GM18511 (cell line): Measurements from ENCODE around the gene MRPS27.
"Not testable (repeated sequence)": the region's sequence is repeated elsewhere in the genome, so short reads cannot be mapped to it uniquely, and the experiment has no call there.

Experiments used
- ATAC-seq: cut with Tn5 transposase; IDR thresholded peaks from one replicate; pipeline ENCODE4 v1.9.1; 2021; ENCODE audit warnings: mild to moderate bottlenecking, moderate library complexity; ENCODE audit not compliant: unreplicated experiment

Gene MRPS27

GRCh38 chr5:72177538-72177937 lies 142.5 kb downstream of the MRPS27 start:
- ATAC-seq: peak; percentile 82

- no peak for ATAC-seq
These were observed 147.3 kb downstream of the MRPS27 start for GRCh38 chr5:72172786-72173185.

DNA sequence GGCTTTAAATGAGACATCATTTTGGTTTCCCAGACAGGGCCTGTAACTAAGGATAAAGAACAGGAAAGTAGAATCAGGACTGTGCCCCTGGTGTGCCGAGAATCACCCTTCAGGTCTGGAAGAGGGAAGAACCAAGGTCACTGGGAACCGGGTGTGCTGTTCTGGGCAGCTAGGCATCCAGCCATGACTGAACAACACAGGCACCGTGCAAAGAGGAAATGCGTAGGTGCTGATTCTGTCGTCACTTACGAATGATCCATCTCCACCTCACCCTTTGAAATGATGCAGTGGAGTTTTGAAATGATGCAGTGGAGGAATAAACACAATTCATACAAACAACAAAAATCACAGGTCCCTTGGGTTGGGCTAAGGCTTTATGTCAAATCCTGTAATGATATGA lies 148.4 kb downstream of the MRPS27 start:
- no peak for ATAC-seq

DNA sequence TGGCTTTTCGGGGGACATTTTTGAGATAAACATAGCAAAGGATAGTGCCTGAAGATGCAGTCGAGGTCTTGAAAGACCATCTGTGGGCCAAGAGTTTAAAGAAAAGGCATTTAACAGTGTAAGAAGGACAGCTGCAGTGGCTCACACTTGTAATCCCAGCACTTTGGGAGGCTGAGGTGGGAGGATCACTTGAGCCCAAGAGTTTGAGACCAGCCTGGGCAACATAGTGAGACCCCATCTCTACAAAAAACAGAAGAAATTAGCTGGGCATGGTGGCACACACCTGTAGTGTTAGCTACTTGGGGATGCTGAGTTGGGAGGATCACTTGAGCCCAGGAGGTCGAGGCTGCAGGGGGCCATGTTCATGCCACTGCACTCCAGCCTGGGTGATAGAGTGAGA lies 148.9 kb downstream of the MRPS27 start:
- ATAC-seq: not testable (repeated sequence)

DNA sequence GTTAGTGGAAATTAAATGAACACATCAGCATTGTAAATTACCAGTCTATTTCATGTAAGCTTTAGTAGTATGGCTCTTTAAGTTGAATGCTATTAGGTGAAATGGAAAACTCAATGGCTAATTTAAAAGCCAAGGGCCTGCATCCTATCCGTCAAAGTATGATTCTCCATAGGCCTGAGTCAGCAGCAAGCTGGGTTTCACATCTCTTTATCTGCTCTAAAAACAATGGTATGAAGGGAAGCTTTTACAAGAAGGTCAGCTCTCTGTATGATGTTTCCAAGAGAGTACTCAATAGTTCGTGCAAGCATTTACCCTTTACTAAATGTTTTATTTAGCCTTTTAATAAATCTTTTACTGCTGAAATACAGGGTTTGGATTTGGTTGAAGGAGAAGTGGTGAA lies 149.9 kb downstream of the MRPS27 start:
- no peak for ATAC-seq
